ENCODE measurements around the gene CRBN.

CRBN gene

DNA sequence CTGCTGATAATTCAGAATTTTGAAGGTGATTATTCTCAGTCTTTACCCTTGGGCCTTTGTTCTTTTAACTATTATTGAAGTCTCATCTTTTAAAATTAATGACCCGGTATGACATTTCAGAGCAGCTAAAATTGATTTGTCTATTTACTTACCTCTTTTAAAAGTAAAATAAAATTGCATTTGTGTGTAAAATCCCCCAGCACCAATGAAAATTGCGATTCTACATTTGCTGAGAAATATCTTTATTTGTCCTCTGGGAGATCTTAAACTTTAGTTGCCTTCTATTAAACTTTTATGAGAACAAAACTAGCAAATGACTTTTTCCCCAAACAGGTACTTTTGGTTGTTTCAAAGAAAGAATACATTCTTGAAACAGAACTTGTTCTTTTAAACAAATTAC, 61.8 kb downstream of the CRBN start:
- in situ Hi-C loops (cut with MboI; ENCODE audit: low sequenced_read_pairs), result no loop called here

DNA sequence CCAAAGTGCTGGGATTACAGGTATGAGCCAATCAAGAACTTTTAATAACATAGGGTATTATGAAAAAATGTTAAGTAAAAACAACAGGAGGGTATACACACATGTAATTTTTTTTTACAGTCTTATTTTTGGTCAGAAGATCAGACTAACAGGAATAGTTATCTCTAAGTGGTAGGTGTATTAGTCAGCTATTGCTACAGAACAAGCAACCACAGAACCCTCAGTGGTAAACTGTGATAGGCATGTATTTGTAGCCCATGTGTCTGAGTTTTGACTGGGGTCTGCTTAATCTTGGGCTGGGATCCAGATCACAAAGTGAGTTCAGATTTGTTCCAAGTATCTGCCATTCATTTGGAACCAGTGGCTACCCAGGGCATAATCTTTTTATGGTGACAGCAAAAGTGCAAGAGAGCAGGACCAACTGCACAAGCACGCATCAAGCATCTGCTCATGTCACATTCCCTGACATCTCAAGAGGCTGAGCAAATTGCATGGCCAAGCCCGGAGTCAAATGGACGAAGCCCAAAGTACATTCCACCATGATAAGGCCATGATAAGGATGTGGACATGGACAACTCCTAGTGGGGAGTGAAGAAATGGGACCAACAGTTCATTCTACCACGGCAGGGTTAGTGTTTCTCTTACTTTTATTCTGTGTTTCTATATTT, 66.3 kb downstream of the CRBN start:
- in situ Hi-C loops (cut with MboI; ENCODE audit: low sequenced_read_pairs), result no loop called here

DNA sequence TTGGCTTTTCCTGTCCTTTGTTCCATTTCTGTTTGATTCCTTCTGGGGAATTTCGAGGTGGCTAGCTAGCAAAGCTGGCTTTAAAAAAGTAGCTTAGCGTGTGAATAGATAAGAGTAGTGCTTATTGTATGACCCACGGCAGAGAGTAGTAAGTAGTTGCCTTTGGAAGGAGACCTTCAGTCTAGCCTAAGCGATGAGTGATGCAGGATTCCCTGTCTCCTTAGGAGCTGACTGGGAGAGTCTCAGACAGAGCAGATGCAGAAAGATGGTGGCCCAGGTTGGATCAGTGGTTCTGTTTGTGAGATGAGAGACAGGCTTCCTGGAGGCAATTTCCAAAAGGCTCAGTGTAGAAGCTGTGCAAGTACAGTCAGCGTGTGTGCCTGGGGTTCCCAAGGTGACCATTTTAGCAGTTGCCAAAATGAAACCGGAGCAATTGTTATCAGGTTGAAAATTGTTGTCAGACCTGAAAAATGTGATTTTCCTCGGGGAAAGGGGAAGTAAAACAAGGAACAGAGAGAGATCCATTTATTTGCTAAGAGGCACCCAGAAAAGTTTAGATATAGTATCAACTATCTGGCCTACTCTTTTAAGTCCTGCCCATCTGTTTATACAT, 68.6 kb downstream of the CRBN start:
- in situ Hi-C loops (cut with MboI; ENCODE audit: low sequenced_read_pairs), result no loop called here

DNA sequence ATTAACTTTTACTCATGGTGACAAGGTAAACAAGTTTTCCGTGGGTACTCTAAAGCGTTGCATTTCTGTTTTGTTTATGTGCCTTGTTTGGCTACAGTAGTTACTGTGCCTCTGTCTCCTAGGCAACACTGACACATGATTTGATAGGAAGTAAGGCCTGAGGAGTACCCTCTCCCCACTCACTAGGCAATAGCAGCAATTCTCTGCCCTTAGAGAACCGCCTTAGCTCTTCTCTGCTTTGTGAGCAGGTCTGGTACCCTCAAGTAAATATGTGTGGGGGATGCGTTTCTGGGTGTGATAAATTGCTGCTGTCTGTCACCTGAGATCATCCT, 69.2 kb downstream of the CRBN start, which contains the start of gene IL5RA:
Gene IL5RA, minus strand, starts transcription at position 76 of the 332 bp plus-strand sequence. CDS start 5,390 bp downstream, outside the sequence.
- in situ Hi-C loops (cut with MboI; ENCODE audit: low sequenced_read_pairs), result no loop called here

DNA sequence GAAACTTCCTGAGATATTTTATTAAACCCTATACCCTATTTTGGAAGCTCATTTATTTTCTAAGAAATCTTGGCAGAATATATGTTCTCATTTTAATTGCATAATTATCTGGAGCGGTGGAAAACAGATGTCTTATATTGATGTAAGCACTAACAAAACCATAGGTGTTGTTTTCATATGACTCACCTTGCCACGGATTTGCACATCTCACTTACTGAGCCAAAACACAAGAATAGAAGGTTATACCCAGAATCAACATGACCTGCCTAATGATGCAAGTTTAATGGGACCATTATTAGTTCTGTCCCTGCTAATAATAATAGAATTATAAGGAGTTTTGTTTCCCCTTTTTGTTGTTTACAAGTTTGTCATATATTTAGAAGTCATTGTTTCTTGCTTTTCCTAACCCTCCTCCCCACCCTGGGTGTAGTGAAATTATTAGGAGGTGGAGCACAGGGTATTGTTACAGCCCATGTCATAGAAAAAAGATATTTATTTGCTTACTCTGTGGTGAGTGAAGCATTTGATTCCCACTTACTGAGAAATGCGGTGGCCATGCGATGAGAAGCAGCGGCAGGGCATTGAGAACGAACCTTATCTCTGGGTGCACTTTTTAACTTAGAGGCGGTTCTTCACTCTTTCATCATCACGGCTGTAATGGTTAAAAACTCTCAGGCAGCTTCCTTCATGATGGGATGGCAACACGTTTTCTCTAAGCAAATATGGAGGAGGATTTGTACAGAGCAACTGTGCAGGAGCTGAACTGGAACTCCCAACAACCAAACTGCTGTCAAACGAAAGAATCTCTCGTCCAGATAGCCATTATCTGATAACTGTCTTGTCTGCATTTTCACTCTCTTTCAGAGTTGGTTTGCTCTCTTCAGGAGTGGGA, 69.8 kb downstream of the CRBN start:
- in situ Hi-C loops (cut with MboI; ENCODE audit: low sequenced_read_pairs), result no loop called here

DNA sequence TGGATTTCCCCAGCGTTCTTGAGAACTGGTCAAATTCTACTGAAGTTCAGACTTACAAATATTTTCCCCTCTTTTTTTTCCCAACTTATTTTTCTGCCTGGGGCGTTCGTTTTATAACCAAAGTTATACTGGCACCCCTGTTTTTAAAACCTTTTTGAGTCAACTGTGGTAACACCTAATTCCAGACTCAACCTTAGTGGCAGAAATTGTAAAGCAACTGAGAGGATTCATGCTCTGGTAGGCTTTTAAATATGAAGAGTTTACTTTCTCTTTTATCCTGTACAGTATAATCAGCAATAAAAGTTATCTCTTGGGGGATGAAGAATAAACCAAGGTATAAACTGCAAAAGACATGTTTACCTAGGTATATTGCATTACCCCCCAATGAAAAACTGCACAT, 71.6 kb downstream of the CRBN start:
- in situ Hi-C loops (cut with MboI; ENCODE audit: low sequenced_read_pairs), result no loop called here

DNA sequence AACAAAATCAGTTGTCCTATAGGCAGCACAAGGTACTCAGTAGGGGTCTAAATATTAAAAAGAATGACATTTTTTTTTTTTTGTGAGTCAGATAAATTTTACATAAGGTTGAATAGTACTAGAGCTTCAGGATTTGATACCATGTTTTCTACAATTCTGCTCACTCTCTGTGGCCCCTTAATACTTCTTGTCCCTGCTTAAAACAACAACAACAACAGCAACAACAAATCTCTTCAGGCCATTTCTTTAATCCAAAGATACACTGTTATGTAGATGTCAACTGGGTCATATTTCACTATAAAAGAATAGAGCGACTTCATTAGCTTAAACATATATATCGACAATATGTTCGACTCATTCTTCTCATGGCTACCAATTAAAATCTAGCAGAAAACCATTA, 72.3 kb downstream of the CRBN start:
- in situ Hi-C loops (cut with MboI; ENCODE audit: low sequenced_read_pairs), result no loop called here

DNA sequence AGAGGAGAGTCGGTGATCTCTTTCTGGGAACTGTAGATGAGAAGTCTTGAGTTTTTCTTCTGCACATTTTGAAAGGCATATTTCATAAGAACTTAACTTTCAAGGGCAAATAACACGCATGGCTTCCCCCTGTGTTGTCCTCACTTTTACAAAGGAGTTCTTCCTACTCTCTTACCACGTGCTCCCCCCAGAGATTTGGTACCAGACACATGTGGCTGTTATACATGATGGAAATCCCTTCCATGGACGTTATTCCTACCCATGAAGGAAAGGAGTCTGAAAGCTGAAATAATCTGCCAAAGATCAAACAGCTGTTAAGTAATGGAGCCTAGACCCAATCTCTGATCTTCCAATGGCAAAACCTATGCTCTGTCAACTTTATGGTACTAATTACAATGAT, 73.7 kb downstream of the CRBN start:
- in situ Hi-C loops (cut with MboI; ENCODE audit: low sequenced_read_pairs), result no loop called here

DNA sequence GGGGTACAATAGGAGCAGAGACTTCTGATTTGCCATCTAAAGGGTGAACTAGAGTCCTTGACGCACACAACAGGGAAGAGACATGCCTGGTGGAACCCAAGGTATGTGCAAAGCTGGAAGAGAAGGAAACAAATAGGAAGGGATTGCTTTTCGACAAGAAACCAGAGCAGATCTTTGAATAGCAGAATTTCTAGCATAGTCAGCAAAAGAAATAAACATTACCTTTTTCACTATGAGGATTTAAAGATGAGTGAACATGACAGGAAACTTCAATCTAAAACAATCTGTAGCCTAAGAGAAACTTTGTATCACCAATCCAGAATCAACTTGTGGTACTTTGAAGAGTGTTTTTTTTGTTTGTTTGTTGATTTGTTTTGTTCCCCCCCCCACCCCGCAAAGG, 74.2 kb downstream of the CRBN start:
- in situ Hi-C loops (cut with MboI; ENCODE audit: low sequenced_read_pairs), result no loop called here

DNA sequence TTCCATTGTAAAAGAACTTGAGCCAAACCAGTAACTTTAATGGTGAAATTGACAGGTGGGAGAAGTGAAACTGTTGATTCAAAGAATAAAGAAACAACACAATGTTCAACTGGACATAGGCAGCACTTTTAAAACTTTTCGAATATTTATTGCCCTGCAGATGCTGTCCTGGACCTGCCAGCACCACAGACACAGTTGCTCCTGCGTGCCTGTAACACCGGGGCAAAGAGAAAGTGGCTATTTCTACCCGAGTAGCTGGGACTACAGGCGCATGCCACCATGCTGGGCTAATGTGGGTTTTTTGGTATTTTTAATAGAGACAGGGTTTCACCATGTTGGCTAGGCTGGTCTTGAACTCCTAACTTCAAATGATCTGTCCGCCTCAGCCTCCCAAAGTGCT, 76.7 kb downstream of the CRBN start:
- in situ Hi-C loops (cut with MboI; ENCODE audit: low sequenced_read_pairs), result no loop called here

DNA sequence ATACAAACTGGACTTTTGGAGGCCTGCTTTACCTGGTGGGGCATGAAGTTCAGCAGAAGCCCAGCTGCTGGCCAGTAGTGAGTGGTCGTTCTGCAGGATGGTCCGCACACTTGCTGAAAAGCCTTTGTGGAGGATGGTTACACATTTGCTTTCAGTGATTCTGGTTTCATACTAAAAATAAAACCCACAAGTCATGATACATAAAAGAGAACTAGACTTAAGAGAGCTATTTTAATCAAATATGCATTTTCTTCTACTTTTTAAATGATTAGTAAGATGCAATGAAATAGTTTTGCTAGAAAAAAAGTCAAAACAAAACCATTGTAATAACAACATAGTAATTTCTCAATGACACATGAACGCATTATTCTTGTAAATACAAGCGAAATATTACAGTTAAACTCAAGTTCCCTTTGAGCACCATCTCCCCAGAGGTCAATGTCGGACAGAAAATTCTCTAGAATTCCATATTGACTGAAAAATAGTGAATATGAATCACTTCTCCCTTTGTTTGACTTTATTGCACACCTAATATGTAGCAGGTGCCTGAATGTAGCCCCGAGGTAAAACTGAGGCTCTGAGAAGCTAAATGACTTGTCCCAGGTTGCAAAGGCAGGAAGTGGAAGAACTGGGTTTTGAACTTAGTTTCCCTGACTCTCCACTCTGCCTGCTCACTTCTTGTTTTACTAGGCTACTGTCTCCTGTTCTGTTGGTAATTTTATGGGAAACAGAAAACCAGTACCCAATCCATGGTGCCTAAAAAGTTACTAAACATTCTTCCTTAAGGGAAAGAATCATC, 77.6 kb downstream of the CRBN start:
- in situ Hi-C loops (cut with MboI; ENCODE audit: low sequenced_read_pairs), result no loop called here

Data from HL-60/S4 treated with phorbol 12-myristate 13-acetate at 8.2 ng/mL for 4 days and 3 days (cell line).